Amniotic stem cell (primary cell): ENCODE measurements around the gene LIN9.

Source experiments
- DNase-seq: peaks from one replicate; lab custom pipeline; 2025; lab: John Stamatoyannopoulos, UW

The LIN9 gene

DNA sequence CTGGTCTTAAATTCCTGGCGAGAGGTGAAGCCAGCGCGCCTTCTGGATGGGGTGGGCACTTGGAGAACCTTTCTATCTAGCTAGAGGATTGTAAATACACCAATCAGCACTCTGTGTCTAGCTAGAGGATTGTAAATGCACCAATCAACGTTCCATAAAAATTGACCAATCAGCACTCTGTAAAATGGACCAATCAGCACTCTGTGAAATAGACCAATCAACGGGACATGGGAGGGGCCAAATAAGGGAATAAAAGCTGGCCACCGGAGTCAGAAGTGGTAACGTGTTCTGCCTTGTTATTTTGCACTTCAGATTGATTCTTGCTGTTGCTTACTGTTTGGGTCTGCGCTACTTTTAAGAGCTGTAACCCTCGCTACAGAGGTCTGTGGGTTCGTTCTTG is 12.0 kb upstream of the LIN9 start:
- no peak for DNase-seq

DNA sequence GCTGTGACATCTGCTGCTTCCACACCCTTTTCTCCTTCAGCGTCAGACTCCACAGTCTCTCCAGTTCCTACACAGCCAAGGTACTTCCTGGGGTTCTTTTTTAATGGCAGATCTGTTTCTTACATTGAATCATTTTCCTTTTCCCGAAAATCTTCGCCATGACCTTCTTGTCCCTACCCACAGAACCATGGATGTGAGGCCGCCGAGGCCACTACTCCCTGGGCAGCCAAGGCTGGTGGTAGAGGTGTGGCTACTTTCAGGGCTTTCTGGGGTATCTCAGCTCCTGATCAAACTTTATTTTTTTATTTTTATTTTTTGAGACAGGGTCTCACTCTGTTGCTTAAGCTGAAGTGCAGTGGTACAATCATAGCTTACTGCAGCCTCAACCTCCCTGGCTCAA is 9.5 kb upstream of the LIN9 start:
- no peak for DNase-seq

DNA sequence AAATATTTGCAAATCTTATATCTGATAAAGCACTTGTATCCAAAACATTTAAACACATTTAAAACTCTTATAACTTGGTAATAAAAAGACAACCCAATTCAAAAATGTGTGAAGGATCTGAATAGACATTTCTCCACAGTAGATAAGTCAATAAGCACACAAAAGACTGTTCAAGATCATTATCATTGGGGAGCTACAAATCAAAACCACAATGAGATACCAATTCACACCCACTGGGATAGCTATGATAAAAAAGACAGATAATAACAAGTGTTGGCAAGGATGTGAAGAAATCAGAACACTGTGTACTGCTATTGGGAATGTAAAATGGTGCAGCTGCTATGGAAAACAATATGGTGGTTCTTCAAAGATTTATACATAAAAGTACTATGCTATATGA is 5.1 kb upstream of the LIN9 start:
- no peak for DNase-seq

DNA sequence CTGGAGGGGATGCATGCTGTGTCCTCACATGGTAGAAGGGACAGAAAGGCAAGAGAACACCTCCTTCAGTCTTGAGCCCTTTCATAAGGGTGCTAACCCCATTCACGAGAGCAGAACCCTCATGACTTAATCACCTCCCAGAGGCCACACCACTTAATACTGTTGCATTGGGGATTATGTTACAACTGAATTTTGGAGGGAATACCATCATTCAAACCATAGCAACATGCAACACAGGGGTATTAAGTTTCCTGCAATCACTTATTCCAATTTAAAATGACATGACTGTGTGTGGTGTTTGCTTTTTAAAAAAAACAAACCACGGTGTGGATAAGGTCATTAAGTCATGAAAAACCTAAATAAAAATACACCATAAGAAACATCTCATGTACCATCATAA is 3.1 kb upstream of the LIN9 start:
- no peak for DNase-seq

DNA sequence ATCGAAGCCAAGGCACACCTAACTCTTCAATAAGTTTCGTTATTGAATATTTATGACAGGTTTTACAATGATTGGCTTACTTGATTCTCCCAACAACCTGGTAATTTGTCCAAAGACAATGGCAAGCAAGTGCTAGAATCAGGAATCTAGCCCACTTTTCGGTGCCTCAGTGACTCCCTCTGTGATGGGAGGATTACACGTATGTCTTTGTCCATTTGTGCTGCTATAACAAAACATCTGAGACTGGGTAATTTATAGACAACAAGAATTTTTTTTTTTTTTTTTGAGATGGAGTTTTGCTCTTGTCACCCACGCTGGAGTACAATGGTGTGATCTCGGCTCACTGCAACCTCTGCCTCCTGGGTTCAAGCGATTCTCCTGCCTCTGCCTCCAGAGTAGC is 2.4 kb upstream of the LIN9 start:
- DNase-seq, result no peak

DNA sequence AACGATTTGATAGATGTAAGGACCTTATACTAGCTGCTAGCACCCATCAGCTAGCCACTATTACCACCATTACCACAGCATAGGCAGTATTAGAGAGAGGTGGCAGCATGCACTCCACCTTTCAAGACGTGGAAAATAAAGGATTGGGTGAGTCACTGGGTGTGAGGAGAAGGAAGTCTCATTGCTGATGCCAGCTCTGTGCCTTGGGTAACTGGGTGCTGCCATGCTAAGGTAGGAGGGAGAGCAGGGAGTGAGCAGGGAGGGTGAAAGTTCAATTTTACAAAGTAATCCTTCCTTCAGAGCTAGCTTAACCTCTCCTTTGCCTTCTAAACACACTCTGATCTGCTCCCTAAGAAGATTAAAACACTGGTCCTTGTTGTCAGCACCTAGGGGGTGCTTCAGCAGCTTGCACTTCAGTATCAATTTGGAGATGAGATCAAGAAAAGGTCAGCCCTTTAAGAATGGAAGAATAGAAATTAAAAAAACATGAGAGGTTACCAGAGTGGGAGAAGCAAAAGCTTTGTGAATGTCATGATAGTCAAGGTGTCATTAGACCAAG is 1.8 kb upstream of the LIN9 start:
- DNase-seq, result no peak

DNA sequence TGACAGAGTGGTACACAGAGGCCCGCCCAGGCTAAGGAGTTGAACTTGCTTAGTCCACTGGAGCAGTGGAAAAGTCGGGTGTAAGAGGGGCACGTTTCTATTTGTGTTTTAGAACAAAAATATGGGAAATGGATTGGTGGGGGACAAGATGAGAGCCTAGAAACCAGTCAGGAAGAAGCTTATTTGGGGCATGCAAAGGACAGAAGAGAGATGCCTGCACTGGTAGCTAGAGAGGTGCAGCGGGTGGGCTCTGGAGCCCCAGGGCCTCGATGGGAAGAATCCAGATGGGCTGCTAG is 1.2 kb upstream of the LIN9 start:
- DNase-seq, result no peak

DNA sequence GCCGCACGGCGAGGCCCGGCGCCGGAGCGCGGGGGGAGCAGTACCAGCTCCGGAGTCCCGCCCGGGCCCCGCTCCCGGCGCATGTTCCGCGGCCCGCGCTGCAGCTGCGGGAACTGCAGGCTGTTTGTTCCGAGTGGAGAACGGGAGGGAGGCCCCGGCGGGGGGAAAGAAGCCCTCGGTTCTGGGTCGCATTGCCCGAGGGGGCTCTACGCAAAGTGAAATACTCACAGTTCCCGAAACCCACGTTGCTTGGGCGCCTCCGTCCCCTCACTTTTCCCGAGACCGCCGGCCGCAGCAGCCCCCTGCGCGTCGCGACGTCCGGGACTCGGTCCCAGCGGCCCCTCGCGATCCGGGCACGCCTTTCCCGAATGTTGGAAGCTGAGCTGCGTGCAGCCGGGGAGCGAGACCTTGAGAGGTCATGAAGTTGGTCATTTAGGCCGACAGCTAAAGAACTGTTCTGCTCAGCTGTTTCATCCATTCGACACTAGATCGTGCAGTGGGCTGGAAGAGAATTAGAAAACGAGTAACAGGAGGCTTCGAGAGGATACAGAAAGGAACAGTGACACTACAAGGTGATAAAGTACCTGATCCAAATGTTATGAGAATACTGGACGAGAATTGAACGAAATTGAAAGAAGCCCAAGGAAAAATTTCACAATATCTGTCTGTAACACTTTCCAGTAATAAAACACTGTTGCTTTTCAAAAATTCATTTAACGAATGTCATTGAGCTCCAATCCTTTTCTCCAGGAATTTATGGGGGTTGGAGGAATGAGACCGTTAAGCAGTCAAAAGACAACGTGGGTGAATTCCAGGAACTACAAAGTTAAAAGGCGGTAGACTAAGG is 657 bp upstream of the LIN9 start:
- DNase-seq, result no peak

DNA sequence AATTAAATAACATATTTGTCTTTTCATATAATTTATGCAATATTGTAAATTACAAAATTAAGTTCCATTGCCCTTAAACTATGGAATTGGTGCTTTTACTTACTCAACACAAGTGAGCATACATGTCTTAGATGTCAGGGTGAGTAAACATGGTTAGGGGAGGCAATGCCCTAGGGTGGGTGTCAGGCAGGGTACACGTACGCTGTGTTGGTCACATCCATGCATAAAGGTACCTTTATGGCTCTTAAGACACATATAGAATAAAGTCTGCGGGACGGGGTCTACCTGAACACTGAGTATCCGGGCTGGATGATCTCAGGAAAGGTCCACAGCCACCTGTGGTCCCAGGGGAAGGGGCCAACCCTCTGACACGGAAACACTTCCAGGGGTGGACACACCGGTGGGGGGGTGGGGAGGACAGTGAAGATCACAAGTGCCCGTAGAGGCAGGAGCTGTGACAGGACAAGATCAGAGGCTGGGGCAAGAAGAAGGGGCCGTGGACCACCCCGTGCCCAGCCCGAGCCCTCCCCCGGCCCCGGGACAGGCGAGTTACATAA is 720 bp downstream of the LIN9 start:
- no peak for DNase-seq

DNA sequence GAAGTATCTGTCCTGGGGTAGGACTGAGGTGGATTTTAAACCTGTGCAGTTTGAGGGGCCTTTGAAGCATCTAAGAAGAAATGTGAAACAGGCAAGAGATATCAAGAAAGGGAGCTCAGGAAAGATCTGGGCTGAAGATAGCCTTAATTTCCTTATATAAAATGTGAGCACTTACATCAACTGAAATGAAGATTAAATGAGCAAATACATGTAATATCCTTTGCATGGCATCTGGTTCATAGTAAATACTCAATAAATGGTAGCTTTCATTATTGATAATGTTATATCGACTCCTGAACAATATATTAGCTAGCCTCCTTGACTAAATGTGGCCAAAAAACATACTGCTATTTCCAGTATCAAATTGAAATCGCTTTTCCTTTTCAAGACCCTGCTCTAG is 2.5 kb downstream of the LIN9 start:
- DNase-seq, result no peak

DNA sequence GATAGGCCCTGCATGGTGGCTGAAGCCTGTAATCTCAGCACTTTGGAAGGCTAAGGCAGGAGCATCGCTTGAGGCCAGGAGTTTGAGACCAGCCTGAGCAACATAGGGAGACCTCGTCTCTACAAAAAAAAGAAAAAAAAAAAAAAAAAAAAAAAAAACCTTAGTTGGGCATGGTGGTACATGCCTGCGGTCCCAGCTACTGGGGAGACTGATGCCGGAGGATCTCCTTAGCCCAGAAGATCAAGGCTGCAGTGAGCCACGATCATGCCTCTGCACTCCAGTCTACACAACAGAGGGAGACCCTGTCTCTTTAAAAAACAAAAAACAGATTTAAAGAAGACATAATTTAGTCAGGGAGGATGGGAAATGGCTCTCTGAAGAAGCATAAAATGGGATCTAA is 3.8 kb downstream of the LIN9 start:
- no peak for DNase-seq

DNA sequence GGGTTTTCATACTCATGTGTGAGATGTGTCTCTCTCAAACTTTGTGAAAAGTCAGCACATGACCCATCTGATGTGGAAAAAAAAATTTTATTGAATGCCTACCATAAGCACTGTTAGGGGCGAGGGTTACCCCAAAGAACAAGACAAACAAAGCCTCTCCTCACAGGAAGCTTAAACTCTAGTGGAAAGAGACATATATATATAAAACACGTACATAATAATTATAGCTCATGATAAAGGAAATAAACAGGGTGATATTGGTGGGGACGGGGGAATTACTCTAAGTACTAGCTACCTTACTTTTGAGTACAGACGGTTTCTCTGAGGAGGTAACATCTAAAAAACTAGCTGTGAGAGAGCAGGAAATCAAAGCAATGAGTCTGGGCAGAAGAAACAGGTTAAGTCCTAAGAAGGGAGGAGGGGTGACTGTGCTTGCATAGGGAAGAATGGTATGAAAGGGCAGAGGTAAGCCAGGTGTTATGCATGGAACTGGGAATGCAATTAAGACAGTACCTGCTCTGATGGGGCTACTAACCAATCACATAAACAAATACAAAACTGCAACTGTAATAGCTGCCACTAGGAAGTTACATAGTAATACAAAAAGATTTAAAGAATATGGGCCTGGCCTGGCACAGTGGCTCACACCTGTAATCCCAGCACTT is 4.5 kb downstream of the LIN9 start:
- DNase-seq, result no peak

DNA sequence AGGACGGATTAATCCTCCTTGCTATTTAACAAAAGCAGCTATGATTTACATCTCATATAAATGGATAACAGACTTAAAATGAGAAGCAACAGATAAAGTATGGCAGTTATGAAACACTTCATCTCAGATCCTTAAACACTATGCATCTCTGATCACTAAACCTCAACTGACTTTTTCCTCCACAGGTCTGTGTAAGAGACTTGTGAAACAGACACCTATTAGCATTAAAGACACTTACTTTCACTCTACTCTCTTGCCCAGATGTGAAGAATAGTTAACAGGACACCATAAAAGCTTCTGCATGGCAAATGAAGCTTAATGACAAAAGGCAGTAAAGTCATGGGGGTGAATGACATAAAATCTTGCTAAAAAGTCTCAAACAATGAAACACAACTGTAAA is 6.2 kb downstream of the LIN9 start:
- DNase-seq, result no peak

DNA sequence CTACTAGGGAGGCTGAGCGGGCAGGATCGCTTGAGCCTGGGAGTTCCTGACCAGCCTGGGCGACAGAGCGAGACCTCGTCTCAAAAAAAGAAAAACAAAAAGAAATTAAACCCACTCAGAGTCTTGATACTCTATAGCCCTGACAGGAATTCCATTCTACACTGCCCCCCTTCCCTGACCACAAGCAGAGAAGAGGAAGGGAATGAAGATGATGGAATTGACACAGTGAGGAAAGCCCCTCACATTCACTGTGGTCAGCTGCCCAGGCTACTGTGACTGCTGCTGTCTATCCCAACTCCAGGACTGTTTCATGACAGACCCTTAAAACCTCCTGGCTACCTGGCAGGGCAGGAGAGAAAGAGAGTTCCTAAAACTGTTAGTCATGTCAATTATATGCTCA is 12.1 kb downstream of the LIN9 start:
- DNase-seq, result no peak

DNA sequence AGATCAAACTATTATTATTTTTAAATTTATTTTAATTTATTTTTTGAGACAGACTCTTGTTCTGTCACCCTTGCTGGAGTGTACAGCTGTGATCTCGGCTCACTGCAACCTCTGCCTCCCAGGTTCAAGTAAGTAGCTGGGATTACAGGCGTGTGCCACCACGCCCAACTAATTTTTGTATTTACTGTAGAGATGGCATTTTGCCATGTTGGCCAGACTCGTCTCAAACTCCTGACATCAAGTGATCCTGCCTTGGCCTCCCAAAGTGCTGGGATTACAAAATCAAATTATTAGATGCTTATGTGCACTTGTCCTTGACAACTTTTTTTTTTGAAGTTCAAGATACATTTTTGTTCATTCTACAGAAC is 15.4 kb downstream of the LIN9 start:
- no peak for DNase-seq

DNA sequence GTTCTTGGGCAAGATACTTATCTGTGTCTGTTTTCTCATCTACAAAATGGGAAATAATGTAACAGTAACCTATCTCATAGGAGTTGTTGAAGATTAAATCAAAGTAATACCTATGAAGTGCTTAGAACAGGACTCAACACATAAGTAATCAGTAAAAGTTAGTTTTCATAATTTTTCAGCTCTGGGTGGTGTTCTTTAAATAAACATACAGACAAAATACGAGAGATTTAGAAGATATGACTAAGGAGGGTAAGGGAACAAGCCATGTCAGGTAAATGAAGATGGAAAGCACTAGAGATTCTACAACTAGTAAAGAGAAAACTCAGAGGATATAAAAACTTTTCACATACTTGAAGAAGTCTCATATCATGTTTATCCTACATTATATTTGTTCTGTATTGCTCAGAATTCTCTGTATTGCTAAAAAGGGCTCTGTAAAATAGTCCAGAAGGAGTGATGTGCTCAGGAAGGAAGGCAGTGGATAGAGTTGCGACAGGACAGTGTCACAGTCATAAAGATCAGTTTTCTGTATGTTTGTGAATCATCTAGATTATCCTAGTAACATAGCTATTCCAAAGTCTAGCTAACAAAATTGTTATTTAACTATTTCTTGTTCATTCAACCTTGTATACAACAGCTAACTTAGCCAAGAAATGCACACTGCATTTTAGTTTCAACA is 16.0 kb downstream of the LIN9 start:
- no peak for DNase-seq

DNA sequence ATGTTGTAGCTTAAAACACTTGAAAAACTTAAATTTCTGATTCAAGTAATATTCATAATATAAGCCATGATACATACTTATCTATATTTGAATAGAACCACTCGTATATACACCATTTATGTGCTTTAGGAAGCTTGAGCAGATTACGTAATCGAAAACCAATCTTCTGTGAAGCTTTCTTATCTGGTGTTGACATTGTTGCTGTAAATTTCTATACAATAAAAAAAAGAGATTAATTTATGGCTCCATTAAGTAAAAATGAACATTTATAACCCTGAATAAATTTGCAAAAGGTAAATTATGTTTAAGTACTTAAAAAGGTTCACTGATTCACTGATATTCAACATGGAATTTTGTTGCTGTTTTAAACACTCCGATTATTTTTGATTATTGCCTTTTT is 21.4 kb downstream of the LIN9 start:
- DNase-seq, result no peak

DNA sequence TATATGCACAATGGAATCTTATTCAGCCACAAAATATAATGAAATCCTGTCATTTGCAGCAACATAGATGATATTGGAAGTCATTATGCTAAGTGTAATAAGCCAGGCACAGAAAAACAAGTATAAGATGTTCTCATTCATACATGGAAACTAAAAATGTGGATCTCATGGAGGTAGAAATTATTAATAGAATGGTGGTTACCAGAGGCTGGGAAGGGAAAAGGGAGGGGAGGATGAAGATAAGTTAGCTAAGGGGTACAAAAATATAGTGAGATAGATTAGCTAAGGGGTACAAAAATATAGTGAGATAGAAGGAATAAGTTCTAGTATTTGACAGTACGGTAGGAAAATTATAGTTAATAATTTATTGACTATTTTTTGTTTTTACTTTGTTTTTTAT is 27.9 kb downstream of the LIN9 start:
- DNase-seq, result no peak

DNA sequence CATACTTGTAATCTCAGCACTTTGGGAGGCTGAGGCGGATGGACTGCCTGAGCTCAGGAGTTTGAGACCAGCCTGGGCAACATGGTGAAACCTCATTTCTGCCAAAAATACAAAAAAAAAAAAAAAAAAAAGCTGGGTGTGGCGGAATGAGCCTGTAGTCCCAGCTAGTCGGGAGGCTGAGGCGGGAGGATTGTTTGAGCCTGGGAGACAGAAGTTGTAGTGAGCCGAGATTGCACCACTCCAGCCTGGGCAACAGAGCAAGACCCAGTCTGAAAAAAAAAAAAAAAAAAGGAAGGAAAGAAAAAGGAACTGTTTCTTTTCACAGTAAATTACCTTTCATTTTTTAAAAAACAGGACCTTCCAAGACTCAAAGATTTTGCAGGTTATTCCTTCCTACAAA is 29.5 kb downstream of the LIN9 start:
- no peak for DNase-seq

DNA sequence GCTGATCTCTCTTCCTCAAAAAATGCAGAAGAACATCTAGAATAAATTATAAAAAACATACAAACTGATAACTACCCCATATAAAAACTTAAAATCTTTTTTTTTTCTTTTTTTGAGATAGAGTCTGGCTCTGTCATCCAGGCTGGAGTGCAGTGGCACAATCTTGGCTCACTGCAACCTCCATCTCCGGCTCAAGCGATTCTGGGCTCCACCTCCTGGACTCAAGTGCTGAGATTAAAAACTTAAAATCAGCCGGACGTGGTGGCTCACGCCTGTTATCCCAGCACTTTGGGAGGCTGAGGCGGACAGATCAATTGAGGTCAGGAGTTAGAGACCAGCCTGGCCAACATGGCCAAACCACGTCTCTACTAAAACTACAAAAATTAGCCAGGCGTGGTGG is 31.1 kb downstream of the LIN9 start:
- no peak for DNase-seq

DNA sequence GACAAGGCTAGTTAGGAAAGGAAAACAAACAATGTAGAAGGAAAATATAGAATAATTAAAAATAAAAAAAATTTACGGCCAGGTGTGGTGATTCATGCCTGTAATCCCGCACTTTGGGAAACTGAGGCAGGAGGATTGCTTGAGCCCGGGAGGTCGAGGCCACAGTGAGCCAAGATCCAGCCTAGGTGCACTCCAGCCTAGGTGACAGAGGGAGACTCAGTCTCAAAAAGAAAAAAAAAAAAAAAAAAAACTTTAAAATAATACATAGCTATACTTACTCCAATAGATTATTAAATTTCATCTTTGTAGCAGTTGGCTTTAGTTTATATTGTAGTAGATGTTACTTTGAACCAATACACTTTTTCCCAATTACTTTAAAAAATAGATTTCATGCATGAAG is 32.0 kb downstream of the LIN9 start:
- DNase-seq, result no peak

DNA sequence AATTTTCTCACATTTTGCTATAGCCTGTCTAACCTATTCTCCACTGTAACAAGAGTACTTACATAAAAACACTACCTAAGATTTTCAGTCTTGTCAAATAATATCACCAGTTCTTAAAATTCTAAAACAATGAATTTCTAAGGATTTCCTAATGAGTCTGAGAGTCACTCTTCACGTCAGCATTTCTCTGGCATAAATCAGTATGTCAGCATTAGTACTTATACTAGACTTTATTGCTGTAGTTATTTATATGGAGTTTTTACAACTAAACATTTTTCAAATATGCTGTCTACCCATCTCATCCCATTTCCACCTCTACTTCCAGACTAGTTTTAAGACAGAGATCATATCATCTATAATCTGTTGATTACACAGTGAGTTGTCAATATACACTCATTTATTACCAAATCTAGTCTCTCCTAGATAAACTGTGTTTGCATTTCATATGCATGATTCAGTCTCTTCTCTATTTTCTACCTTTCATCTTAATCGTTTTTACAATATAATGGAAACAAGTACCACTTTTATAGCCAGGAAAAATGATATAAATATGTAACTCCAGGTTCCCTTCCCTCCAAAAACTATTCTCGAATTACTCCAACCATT is 32.8 kb downstream of the LIN9 start:
- no peak for DNase-seq

DNA sequence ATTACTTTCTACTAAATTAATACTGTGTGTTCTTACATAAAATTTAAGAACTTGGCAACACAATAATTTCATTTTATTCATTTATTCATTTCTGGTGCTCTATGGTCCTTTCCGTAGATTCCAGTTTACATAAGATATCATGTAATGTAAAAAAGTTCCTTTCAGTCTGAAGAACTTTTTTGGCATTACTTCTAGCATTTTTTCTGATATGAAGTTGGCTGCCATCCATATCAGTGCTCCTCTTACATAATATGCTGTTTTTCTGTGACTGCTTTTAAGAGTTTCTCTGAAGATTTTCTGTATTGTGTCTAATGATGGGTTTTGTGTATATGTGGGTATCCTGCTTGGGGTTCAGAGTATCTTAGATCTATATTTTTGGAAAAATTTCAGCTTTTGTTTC is 34.8 kb downstream of the LIN9 start:
- DNase-seq, result no peak
